NCI-H226 (cell line): ENCODE results near the gene CCDC170.
A peak's percentile ranks its signal among the peaks of the same experiment; 100 is the strongest.
"Not testable (repeated sequence)": the region's sequence is repeated elsewhere in the genome, so short reads cannot be mapped to it uniquely, and the experiment has no call there.

ENCODE experiments used
- DNase-seq: peaks from one replicate; pipeline ENCODE4 v3.0.0-alpha.2; 2015

Gene CCDC170, protein sequence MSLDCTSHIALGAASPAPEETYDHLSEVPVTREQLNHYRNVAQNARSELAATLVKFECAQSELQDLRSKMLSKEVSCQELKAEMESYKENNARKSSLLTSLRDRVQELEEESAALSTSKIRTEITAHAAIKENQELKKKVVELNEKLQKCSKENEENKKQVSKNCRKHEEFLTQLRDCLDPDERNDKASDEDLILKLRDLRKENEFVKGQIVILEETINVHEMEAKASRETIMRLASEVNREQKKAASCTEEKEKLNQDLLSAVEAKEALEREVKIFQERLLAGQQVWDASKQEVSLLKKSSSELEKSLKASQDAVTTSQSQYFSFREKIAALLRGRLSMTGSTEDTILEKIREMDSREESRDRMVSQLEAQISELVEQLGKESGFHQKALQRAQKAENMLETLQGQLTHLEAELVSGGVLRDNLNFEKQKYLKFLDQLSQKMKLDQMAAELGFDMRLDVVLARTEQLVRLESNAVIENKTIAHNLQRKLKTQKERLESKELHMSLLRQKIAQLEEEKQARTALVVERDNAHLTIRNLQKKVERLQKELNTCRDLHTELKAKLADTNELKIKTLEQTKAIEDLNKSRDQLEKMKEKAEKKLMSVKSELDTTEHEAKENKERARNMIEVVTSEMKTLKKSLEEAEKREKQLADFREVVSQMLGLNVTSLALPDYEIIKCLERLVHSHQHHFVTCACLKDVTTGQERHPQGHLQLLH

GRCh38 chr6:151493804-151494234 is at the start of gene CCDC170:
CCDC170 (plus strand) TSS chr6:151494017; CDS start chr6:151494129, 112 bp downstream.
- DNase-seq, result no peak

GRCh38 chr6:151445482-151445881 is 48.3 kb upstream of the CCDC170 start:
- DNase-seq, result peak; percentile 96

DNA sequence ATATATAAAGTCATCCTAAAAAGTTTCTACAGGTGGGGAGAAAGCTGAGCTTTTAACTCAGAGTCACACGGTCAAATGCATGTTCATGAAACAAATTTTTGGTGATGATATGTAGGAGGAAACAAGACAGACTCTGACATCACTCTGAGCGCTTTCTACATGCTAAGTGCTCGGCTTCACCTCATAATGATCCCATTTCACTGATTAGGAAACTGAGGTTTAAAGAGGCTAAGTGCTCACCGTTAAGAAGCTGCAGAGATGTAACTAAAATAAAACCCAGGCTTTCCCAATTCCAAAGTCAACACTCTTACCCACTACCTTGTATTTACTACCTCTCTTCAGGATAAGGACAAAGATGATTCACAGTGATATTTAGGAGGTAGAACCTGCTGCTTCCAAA is 46.6 kb upstream of the CCDC170 start:
- DNase-seq, result no peak

DNA sequence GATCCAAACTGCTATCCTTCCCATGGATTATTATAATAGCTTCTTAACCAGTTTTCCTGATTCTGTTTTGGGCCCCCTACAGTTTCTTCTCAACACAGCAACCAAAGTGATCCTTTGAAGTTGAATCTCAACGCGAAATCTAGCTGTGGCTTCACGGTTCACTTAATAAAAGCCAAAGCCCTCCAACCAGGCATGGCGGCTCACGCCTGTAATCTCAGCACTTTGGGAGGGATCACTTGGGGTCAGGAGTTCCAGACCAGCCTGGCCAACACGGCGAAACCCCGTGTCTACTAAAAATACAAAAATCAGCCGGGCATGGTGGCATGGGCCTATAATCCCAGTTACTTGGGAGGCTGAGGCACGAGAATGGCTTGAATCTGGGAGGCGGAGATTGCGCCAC is 45.2 kb upstream of the CCDC170 start:
- DNase-seq, result no peak

DNA sequence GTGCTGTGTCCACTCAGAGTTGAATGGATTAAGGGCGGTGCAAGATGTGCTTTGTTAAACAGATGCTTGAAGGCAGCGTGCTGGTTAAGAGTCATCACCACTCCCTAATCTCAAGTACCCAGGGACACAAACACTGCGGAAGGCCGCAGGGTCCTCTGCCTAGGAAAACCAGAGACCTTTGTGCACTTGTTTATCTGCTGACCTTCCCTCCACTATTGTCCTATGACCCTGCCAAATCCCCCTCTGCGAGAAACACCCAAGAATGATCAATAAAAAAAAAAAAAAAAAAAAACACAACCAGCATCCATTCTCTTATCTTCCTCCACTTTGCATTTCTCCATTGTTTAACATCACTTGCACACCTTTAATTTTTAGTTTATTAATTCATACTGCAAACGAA is 42.9 kb upstream of the CCDC170 start:
- DNase-seq, result not testable (repeated sequence)

DNA sequence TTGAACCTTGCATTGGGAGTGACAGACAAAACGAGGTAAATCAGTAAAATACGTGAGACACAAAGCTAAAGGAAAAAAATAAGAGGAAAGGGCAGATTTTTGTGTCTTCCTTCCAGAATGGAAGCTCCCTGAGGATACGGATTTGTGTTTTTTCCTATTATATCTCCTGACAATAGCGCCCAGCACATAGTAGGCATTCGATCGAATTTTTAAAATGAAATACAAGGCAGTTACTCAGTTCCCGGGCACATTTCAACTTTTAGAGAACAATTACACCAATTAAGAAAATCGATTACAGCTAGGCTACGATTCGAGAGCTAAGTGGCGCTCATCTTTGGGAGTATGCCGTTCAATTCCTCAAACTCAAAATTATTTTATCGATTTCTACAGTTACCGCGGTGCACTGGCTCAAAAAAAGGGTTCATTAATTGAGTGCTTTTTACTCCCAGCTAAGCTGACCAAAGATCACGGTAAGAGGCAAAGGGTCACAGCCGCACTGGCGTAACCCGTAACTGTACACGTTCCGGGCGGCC is 42.3 kb upstream of the CCDC170 start:
- no peak for DNase-seq

GRCh38 chr6:151451950-151452749 is 41.7 kb upstream of the CCDC170 start, which contains the start of gene RMND1:
RMND1 (minus strand) TSS chr6:151452126; CDS start chr6:151445811, 6,315 bp downstream.
- peak; percentile 100 for DNase-seq

- DNase-seq, result peak; percentile 16
Observed at GRCh38 chr6:151452750-151453427, 40.9 kb upstream of the CCDC170 start.

DNA sequence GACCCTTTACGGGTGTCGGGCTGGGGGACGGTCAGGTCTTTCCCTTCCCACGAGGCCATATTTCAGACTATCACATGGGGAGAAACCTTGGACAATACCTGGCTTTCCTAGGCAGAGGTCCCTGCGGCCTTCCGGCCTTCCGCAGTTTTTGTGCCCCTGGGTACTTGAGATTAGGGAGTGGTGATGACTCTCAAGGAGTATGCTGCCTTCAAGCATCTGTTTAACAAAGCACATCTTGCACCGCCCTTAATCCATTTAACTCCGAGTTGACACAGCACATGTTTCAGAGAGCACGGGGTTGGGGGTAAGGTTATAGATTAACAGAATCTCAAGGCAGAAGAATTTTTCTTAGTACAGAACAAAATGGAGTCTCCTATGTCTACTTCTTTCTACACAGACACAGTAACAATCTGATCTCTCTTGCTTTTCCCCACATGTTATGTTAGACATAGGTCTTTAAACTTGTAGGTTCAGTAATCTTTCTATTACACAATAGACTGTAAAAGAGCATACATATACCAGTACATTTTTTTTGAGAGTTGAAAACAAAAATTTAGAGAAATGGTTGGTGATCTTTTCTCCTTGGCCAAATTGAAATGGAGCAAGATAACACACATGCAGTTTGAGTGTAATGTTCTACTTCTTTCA is 37.9 kb upstream of the CCDC170 start:
- not testable (repeated sequence) for DNase-seq

- no peak for DNase-seq
Observed at GRCh38 chr6:151461673-151462072, 32.1 kb upstream of the CCDC170 start.

DNA sequence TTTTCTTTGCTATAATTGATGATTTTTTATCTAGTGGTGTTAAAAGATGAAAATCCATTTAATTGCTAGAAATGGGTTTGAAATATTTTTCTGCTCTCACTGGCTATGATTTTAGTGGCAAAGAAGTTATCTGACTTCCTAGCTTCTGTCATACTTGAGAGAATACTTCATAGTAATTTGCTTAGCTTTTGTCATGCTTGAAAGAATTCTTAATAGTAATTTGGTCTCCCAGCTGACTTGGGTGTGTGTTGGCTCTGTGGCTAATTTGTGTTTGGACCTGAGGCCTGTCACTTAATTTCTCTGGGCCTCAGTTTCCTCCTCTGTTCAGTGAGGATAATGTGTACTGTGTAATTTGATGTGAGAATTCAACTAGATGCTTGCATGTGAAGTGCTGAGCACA is 29.1 kb upstream of the CCDC170 start:
- no peak for DNase-seq

DNA sequence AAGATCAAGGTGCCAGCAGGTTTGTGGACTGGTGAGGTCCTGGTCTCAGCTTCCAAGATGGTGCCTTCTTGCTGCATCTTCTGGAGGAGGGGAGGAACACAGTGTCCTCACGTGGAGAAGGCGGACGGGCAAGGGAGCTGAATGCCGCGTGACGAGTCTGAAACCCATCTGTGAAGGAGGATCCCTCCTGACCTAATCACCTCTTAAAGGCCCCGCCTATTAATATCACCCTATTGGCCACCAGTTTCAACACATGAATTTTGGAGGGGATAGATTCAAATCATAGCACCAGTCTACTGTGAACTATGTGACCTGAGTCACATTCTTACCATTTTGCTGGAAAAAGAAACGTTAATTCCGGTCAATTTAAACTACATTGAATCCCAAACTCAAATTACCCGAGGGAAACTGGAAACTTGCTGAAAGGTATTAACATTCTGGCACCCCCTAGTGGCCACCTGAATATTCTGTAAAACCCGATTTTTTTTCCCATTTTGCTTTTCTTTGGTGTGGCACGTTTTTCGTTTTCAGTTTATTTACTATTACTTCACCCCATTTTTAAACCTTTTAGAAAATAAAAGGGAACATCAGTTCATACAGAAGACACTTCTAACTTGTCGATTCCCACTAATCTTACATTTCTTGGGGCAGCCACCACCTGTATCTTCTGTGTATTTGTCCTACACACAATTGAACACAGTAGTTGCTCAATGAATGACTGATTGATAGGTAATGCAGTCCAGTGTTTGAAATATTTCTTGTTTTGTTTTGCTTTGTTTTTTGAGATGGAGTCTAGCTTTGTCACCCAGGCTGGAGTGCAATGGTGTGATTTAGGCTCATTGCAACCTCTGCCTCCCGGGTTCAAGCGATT is 17.9 kb upstream of the CCDC170 start:
- DNase-seq, result peak; percentile 22

DNA sequence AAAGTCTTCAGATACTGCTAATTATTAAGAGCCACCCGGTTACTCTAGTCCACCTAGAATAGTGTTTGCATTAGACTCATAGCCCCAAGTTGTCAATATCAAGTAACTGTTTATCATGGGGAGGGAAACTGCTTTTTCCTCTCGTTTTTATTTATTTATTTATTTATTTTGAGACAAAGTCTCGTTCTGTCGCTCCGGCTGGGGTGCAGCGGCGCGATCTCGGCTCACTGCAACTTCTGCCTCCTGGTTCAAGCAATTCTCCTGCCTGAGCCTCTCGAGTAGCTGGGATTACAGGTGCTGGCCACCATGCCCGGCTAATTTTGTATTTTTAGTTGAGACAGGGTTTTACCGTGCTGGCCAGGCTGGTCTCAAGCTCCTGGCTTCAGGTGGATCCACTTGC is 16.1 kb upstream of the CCDC170 start:
- DNase-seq, result no peak

- DNase-seq, result no peak
Observed at GRCh38 chr6:151478670-151479069, 15.1 kb upstream of the CCDC170 start.

DNA sequence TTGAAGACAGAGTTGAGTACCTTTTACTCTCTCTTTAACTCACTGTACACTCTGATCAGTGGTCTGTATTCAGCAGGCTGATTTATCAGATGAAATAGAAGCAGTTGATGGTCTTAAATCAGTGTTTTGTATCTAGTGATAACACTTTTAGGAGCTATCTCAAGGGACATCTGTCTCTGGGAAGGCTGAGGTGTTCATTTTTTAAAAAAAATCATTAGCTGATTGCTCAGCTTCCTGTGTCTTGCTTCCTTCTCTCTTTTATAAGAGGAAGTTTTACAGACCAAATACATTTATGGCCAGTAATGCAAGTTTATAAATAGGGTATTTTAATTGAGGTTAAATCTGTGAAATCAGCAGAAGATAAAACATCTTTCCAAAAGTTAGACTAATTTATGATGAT is 12.0 kb upstream of the CCDC170 start:
- no peak for DNase-seq

GRCh38 chr6:151482290-151482689 is 11.5 kb upstream of the CCDC170 start:
- DNase-seq, result no peak

- no peak for DNase-seq
Observed at GRCh38 chr6:151483994-151484393, 9.8 kb upstream of the CCDC170 start.

DNA sequence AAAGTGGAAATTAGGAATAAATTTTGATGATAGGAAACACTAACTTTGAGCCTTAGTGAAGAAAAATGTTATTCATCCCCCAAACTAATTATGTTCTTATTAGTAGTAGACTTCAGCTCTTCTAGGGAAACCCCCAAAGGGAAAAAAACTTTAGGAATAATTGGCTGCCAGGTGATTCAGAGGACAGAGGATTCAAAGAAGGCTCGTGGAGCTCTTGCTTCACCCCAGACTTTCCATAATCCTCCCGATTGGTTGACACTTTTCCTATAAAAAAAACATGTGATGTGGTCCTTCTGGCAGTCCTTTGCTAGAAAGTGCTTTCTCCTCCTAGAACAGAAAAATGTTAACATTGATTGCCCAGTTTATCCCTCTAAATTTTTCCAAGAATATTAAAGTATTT is 5.6 kb upstream of the CCDC170 start:
- DNase-seq, result no peak

DNA sequence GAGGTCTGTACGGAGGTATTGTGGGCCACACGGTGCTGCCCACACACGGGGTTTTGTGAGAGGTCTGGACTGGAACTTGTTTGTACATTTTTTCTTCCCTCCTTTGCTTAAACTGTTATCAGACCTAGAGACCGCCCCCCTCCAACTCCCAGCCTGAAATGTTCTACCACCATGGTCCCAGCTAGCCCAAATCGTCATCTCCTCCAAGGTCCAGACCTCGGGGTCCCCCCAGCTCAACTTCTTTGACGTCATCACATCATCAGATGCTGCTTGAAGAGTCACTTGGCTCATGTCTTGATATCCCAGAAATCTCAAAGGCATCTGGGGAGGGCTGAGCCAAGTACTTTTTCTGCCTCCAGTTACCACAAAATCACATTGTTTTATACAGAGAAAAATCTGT is 2.8 kb upstream of the CCDC170 start:
- no peak for DNase-seq

- DNase-seq, result no peak
Observed at GRCh38 chr6:151493161-151493803, 535 bp upstream of the CCDC170 start.
